ENCODE measurements around the gene CHTOP.

DNA sequence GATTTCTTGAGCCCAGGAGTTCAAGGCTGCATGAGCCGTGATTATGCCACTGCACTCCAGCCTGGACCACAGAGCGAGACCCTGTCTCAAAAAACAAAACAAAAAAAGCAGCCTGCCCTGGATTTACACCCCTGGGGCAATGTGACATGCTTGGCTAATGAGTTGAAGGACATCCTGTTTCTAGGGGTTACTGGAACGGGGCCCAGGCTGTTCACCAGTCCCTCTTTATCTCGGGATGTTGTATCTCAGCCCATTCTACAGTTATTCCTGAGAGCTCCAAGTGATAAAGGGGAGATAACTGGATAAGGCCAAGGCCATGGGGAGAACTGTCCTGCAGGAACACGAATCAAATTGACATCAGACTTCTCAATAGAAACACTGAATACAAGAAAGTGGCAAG lies 46.6 kb upstream of the CHTOP start:
- TF ChIP-seq GATA2 (IDR thresholded peaks at IDR 0.05; ENCODE audit: low read depth, low read length) (peak; percentile 69; the same call in 1 of the 2 replicates), GATA3 (IDR thresholded peaks at IDR 0.05; ENCODE audit: low read depth, low read length) (0 out of 2 replicates have a peak, but pooled peaks have one; percentile 29)
